Neural progenitor cell (in vitro differentiated cells): Measurements from ENCODE around the gene SHROOM3. TPM values are rescaled to one million over a fixed set of nuclear protein-coding genes. Genes with fewer than 3 reads are reported as not detected.

Source experiments
- DNase-seq: peaks from one replicate; pipeline ENCODE4 v3.0.0-alpha.2; 2016; ENCODE audit warnings: low spot score
- H2AFZ ChIP-seq: fragments of 200-600 bp; sonication (generic); replicated peaks from 2 replicates; pipeline ENCODE4 v1.6.1; 2016; ENCODE audit warnings: antibody characterized with exemption
- H3F3A ChIP-seq: fragments of 200-600 bp; sonication (generic); 2 replicates; pipeline ENCODE4 v1.6.1; 2016; ENCODE audit warnings: antibody characterized with exemption, low read depth
- H3K27ac ChIP-seq: fragments of 200-600 bp; sonication (generic); 2 replicates; pipeline ENCODE4 v1.5.1; 2016; ENCODE audit warnings: mild to moderate bottlenecking
- H3K27me3 ChIP-seq: fragments of 200-600 bp; sonication (generic); 2 replicates; pipeline ENCODE4 v1.6.1; 2016; ENCODE audit warnings: mild to moderate bottlenecking, moderate library complexity
- H3K36me3 ChIP-seq: fragments of 200-600 bp; sonication (generic); 2 replicates; pipeline ENCODE4 v1.5.1; 2016
- H3K4me1 ChIP-seq: fragments of 200-600 bp; sonication (generic); 2 replicates; pipeline ENCODE4 v1.6.1; 2016; ENCODE audit warnings: mixed run types
- H3K4me2 ChIP-seq: fragments of 200-600 bp; sonication (generic); 2 replicates; pipeline ENCODE4 v1.6.1; 2016
- H3K4me3 ChIP-seq: fragments of 200-600 bp; sonication (generic); 2 replicates; pipeline ENCODE4 v1.5.1; 2016
- H3K79me2 ChIP-seq: fragments of 200-600 bp; sonication (generic); 2 replicates; pipeline ENCODE4 v1.6.1; 2016; ENCODE audit warnings: low read depth
- H3K9ac ChIP-seq: fragments of 200-600 bp; sonication (generic); 2 replicates; pipeline ENCODE4 v1.6.1; 2016
- H3K9me3 ChIP-seq: fragments of 200-600 bp; sonication (generic); 2 replicates; pipeline ENCODE4 v1.5.1; 2016; ENCODE audit warnings: low read depth
- H4K20me1 ChIP-seq: fragments of 200-600 bp; sonication (generic); 2 replicates; pipeline ENCODE4 v1.6.1; 2016; ENCODE audit warnings: low read depth
- H3K27ac Mint-ChIP-seq: 3 replicates; pipeline ENCODE4 v1.8.0; 2021; ENCODE audit warnings: mixed read lengths
- H3K27me3 Mint-ChIP-seq: 2 replicates; pipeline ENCODE4 v1.8.0; 2022; ENCODE audit warnings: low read depth, mild to moderate bottlenecking, inconsistent platforms, moderate library complexity, mixed read lengths; ENCODE audit not compliant: insufficient read depth
- H3K36me3 Mint-ChIP-seq: 3 replicates; pipeline ENCODE4 v1.8.0; 2021; ENCODE audit warnings: mixed read lengths
- H3K4me1 Mint-ChIP-seq: 3 replicates; pipeline ENCODE4 v1.8.0; 2021; ENCODE audit warnings: mixed read lengths
- H3K4me3 Mint-ChIP-seq: 3 replicates; pipeline ENCODE4 v1.8.0; 2021; ENCODE audit warnings: mild to moderate bottlenecking, moderate library complexity, mixed read lengths
- H3K9me3 Mint-ChIP-seq: 3 replicates; pipeline ENCODE4 v1.8.0; 2020; ENCODE audit warnings: mixed read lengths
- CTCF ChIP-seq: fragments of 200-600 bp; sonication (generic); IDR thresholded peaks from 2 replicates; pipeline ENCODE4 v1.5.1; 2017; ENCODE audit warnings: antibody characterized with exemption, mild to moderate bottlenecking
- EZH2 ChIP-seq: fragments of 200-600 bp; sonication (generic); IDR thresholded peaks from 2 replicates; pipeline ENCODE4 v1.6.1; 2017; ENCODE audit warnings: antibody characterized with exemption, mild to moderate bottlenecking, moderate library complexity
- EZH2phosphoT487 ChIP-seq: fragments of 200-600 bp; sonication (generic); IDR thresholded peaks from 2 replicates; pipeline ENCODE4 v1.6.1; 2017; ENCODE audit warnings: antibody characterized with exemption
- total RNA-seq: library from RNA; depleted of rRNA; stranded (reverse); fragments of >200 nt; gene quantifications from 2 replicates; pipeline ENCODE4 v1.2.3, GENCODE V29; 2015; ENCODE audit warnings: low replicate concordance

Gene SHROOM3
- total RNA-seq, 1 donor from 2014 or later = 36.6 TPM

GRCh38 chr4:76801621-76802235, 366.7 kb downstream of the SHROOM3 start:
- Mint-ChIP-seq H3K4me1 (peaks cover 32% of the 10 kb centered on the region), H3K9me3 (peaks cover 8% of the 10 kb centered on the region), H3K36me3 (no peaks in the 10 kb centered on the region), H3K27ac (peak overlapping the region; percentile 88), H3K4me3 (no peak overlapping the region), H3K27me3 (peaks cover 7% of the 10 kb centered on the region)
- H3K9me3 ChIP-seq = no peaks in the 10 kb centered on the region
- peaks cover 28% of the 10 kb centered on the region for H3K27me3 ChIP-seq
- H3K4me1 ChIP-seq = peaks cover 29% of the 10 kb centered on the region
- peak overlapping the region; percentile 83 for H3K4me2 ChIP-seq
- peak; percentile 4 for TF ChIP-seq EZH2
- TF ChIP-seq EZH2phosphoT487 = no peak
- peak; percentile 49 for DNase-seq
- H4K20me1 ChIP-seq = no peaks in the 10 kb centered on the region
- H3K27ac ChIP-seq = no peak overlapping the region
- no peaks in the 10 kb centered on the region for H3K79me2 ChIP-seq
- no peaks in the 10 kb centered on the region for H3K36me3 ChIP-seq
- peak overlapping the region; percentile 41 for H3K4me3 ChIP-seq
- peak overlapping the region; percentile 82 for H2AFZ ChIP-seq
- H3K9ac ChIP-seq = no peak overlapping the region
- H3F3A ChIP-seq = peaks cover 22% of the 10 kb centered on the region

- Histone ChIP-seq H3K36me3 (no peaks in the 10 kb centered on the region), H3K4me2 (peak overlapping the region; percentile 83), H3K27ac (no peak overlapping the region), H3K4me1 (peaks cover 29% of the 10 kb centered on the region), H2AFZ (peak overlapping the region; percentile 82), H3K27me3 (peaks cover 28% of the 10 kb centered on the region), H3K79me2 (no peaks in the 10 kb centered on the region), H3K9ac (no peak overlapping the region), H4K20me1 (no peaks in the 10 kb centered on the region), H3K4me3 (peak overlapping the region; percentile 41), H3K9me3 (no peaks in the 10 kb centered on the region), H3F3A (peaks cover 22% of the 10 kb centered on the region)
- H3K27ac Mint-ChIP-seq = peak overlapping the region; percentile 88
- peaks cover 7% of the 10 kb centered on the region for H3K27me3 Mint-ChIP-seq
- peak; percentile 55 for DNase-seq
- H3K4me3 Mint-ChIP-seq = no peak overlapping the region
- peaks cover 32% of the 10 kb centered on the region for H3K4me1 Mint-ChIP-seq
- no peak for TF ChIP-seq EZH2
- peak; percentile 13 for TF ChIP-seq CTCF
- no peaks in the 10 kb centered on the region for H3K36me3 Mint-ChIP-seq
- peaks cover 14% of the 10 kb centered on the region for H3K9me3 Mint-ChIP-seq
Observed at GRCh38 chr4:76802236-76803021, 367.4 kb downstream of the SHROOM3 start.

DNA sequence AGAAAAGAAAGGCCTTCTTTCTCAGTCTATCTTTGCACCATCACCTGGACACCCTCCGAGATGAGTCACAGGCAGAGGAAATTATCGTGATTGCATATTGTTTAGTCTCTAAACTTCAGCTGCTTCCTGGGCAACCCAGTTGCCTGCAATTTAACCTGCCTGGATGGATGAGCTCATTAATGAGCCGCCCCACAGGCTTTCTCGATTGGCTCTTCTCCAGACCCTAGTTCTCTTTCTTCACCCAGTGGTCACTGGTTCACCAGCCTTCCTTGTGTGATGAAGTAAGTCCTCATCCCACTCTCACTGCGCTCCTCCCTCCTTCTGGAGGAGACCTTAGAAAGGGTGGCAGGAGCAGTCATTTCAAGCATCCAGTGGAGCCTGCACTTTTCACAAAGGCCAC, 368.5 kb downstream of the SHROOM3 start:
- Mint-ChIP-seq H3K36me3 (no peaks in the 10 kb centered on the region), H3K27ac (peak overlapping the region; percentile 77), H3K9me3 (peaks cover 19% of the 10 kb centered on the region), H3K4me3 (no peak overlapping the region), H3K27me3 (peaks cover 7% of the 10 kb centered on the region), H3K4me1 (peaks cover 32% of the 10 kb centered on the region)
- Histone ChIP-seq H3K4me3 (no peak overlapping the region), H3K9me3 (no peaks in the 10 kb centered on the region), H4K20me1 (no peaks in the 10 kb centered on the region), H3K27me3 (peaks cover 28% of the 10 kb centered on the region), H2AFZ (peak overlapping the region; percentile 74), H3K9ac (no peak overlapping the region), H3K79me2 (no peaks in the 10 kb centered on the region), H3K36me3 (no peaks in the 10 kb centered on the region), H3K27ac (no peak overlapping the region), H3K4me1 (peaks cover 29% of the 10 kb centered on the region), H3F3A (peaks cover 22% of the 10 kb centered on the region), H3K4me2 (peak overlapping the region; percentile 83)
- DNase-seq = no peak
- no peak for TF ChIP-seq CTCF
- no peak for TF ChIP-seq EZH2
- TF ChIP-seq EZH2phosphoT487 = no peak
